Measurements from ENCODE around the gene TM7SF2. TPM values are rescaled to one million over a fixed set of nuclear protein-coding genes. Genes with fewer than 3 reads are reported as not detected.

TM7SF2 gene
- total RNA-seq, 1 experiment from 2014 or later: 44.2 TPM

- DNase-seq: no peak
- H3K4me2 ChIP-seq (ENCODE audit: low read length): peak overlapping the region; percentile 96
- H3K9me2 ChIP-seq (replicated peaks; ENCODE audit: low read length): no peaks in the 10 kb centered on the region
- POLR2A ChIA-PET (ENCODE audit: unreplicated experiment): interaction anchor here (0.6 to 1.8 kb wide), 6 partner anchors 13 to 64 kb away, joined by 3 to 24 read pairs (median 4); partner anchors contain the start of genes CAPN1, FAU and MRPL49
- H3K27ac ChIP-seq (ENCODE audit: low read length): peak overlapping the region; percentile 95
- H3K9me3 ChIP-seq (ENCODE audit: low read length): no peaks in the 10 kb centered on the region
- TF ChIP-seq CTCF (conservative IDR thresholded peaks at IDR 0.05; ENCODE audit: low read depth, low read length) (no peak), EZH2 (IDR thresholded peaks at IDR 0.05; ENCODE audit: low read length, unreplicated experiment) (no peak), EZH2phosphoT487 (IDR thresholded peaks at IDR 0.05; ENCODE audit: borderline replicate concordance, low read length) (no peak)
- H2AFZ ChIP-seq (ENCODE audit: low read length): peak overlapping the region; percentile 79
- H3K4me3 ChIP-seq (ENCODE audit: low read length): peak overlapping the region; percentile 90
- peaks cover 22% of the 10 kb centered on the region; the same call in 1 of the 2 replicates for H3K36me3 ChIP-seq (ENCODE audit: low read depth, low read length)
- intact Hi-C loops (cut with micrococcal nuclease): loop anchor here (1.0 kb wide), 2 partner anchors 13 to 47 kb away; partner anchors contain the start of genes FAU and MRPL49
- no TSS peak for BruUV-seq (replicated peaks)
- H4K20me1 ChIP-seq (ENCODE audit: low read length): no peaks in the 10 kb centered on the region; the same call in 1 of the 2 replicates
- 0 out of 2 replicates have a peak, but pooled peaks cover 3% of the 10 kb centered on the region for H3K27me3 ChIP-seq (ENCODE audit: low read length)
- peaks cover 35% of the 10 kb centered on the region for H3K79me2 ChIP-seq (ENCODE audit: low read length)
- no peaks in the 10 kb centered on the region for H3F3A ChIP-seq (ENCODE audit: low read length, unreplicated experiment)
- no peak for ATAC-seq
- CTCF ChIA-PET: interaction anchor here (0.6 to 1.1 kb wide), 2 partner anchors 46 to 793 kb away, joined by 4 read pairs; partner anchors contain the start of gene CAPN1
- peaks cover 16% of the 10 kb centered on the region for H3K4me1 ChIP-seq (ENCODE audit: insufficient read depth, low read length)
- H3K9ac ChIP-seq (ENCODE audit: low read length): peak overlapping the region; percentile 98
These were observed 24.0 kb downstream of the TM7SF2 start for GRCh38 chr11:65135633-65136145.

- H2AFZ ChIP-seq (ENCODE audit: low read length): no peak overlapping the region
- no peak overlapping the region for H3K9ac ChIP-seq (ENCODE audit: low read length)
- no peaks in the 10 kb centered on the region for H3K9me2 ChIP-seq (replicated peaks; ENCODE audit: low read length)
- CTCF ChIA-PET: no interaction called here
- H3F3A ChIP-seq (ENCODE audit: low read length, unreplicated experiment): no peaks in the 10 kb centered on the region
- no peak for ATAC-seq
- no peak for TF ChIP-seq CTCF (conservative IDR thresholded peaks at IDR 0.05; ENCODE audit: low read depth, low read length)
- TF ChIP-seq EZH2 (IDR thresholded peaks at IDR 0.05; ENCODE audit: low read length, unreplicated experiment): no peak
- TF ChIP-seq EZH2phosphoT487 (IDR thresholded peaks at IDR 0.05; ENCODE audit: borderline replicate concordance, low read length): no peak
- intact Hi-C loops (cut with micrococcal nuclease): no loop called here
- H4K20me1 ChIP-seq (ENCODE audit: low read length): no peaks in the 10 kb centered on the region; the same call in 1 of the 2 replicates
- H3K36me3 ChIP-seq (ENCODE audit: low read depth, low read length): peaks cover 13% of the 10 kb centered on the region; the same call in 1 of the 2 replicates
- H3K27me3 ChIP-seq (ENCODE audit: low read length): 0 out of 2 replicates have a peak, but pooled peaks cover 3% of the 10 kb centered on the region
- H3K4me2 ChIP-seq (ENCODE audit: low read length): no peak overlapping the region
- H3K9me3 ChIP-seq (ENCODE audit: low read length): no peaks in the 10 kb centered on the region
- H3K4me1 ChIP-seq (ENCODE audit: insufficient read depth, low read length): peaks cover 16% of the 10 kb centered on the region
- BruUV-seq (replicated peaks): no TSS peak
- POLR2A ChIA-PET (ENCODE audit: unreplicated experiment): interaction anchor here (0.6 kb wide), 1 partner anchor 139 kb away, joined by 11 read pairs; no protein-coding TSS in a partner anchor
- peaks cover 29% of the 10 kb centered on the region for H3K79me2 ChIP-seq (ENCODE audit: low read length)
- no peak overlapping the region for H3K27ac ChIP-seq (ENCODE audit: low read length)
- no peak for DNase-seq
- no peak overlapping the region for H3K4me3 ChIP-seq (ENCODE audit: low read length)
These were observed 24.9 kb downstream of the TM7SF2 start for GRCh38 chr11:65136515-65137096.
